ENCODE results near the gene C8G. TPM values are rescaled to one million over a fixed set of nuclear protein-coding genes. Genes with fewer than 3 reads are reported as not detected.

The C8G gene
- total RNA-seq, 1 donor from 2014 or later = 1.7 TPM

- TF ChIP-seq CTCF (IDR thresholded peaks at IDR 0.05) = no peak
- H3K27ac Mint-ChIP-seq (ENCODE audit: unreplicated experiment) = no peak overlapping the region
- H3K36me3 Mint-ChIP-seq (ENCODE audit: unreplicated experiment) = no peaks in the 10 kb centered on the region
- no peaks in the 10 kb centered on the region for H3K27me3 Mint-ChIP-seq (ENCODE audit: unreplicated experiment)
- H3K4me3 Mint-ChIP-seq (ENCODE audit: unreplicated experiment) = peak overlapping the region; percentile 38
- DNase-seq (ENCODE audit: extremely low spot score, unreplicated experiment) = no peak
- peaks cover 4% of the 10 kb centered on the region for H3K4me1 Mint-ChIP-seq (ENCODE audit: unreplicated experiment)
- no peaks in the 10 kb centered on the region for H3K9me3 Mint-ChIP-seq (ENCODE audit: unreplicated experiment)
These were observed 33.2 kb downstream of the C8G start for GRCh38 chr9:136978073-136978864.

DNA sequence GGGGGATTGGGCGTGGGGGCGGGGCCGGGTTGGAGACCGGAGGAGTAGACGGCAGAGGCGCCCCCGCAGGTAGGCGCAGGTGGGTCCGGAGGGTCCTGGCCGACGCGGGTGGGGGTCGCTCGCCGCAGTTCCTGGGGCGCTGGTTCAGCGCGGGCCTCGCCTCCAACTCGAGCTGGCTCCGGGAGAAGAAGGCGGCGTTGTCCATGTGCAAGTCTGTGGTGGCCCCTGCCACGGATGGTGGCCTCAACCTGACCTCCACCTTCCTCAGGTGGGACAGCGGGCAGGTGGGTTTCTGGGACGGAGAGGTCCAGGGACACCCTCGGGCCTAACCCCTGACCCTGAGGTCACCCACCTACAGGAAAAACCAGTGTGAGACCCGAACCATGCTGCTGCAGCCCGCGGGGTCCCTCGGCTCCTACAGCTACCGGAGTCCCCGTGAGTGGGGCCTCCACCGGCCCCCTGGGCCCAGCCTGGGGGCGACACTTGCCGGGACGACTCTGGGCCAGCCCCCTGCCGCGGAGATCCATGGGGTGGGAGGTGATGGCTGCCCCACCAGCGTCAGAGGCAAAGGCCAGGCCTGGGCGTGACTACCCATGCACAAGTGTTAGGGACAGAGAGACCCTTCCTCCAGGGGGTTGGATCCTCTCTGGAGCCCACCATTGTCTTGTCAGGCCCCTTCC, 34.0 kb downstream of the C8G start:
- H3K27me3 Mint-ChIP-seq (ENCODE audit: unreplicated experiment) = no peaks in the 10 kb centered on the region
- H3K4me3 Mint-ChIP-seq (ENCODE audit: unreplicated experiment) = no peak overlapping the region
- no peaks in the 10 kb centered on the region for H3K36me3 Mint-ChIP-seq (ENCODE audit: unreplicated experiment)
- no peak for DNase-seq (ENCODE audit: extremely low spot score, unreplicated experiment)
- H3K27ac Mint-ChIP-seq (ENCODE audit: unreplicated experiment) = no peak overlapping the region
- no peak for TF ChIP-seq CTCF (IDR thresholded peaks at IDR 0.05)
- peaks cover 4% of the 10 kb centered on the region for H3K4me1 Mint-ChIP-seq (ENCODE audit: unreplicated experiment)
- no peaks in the 10 kb centered on the region for H3K9me3 Mint-ChIP-seq (ENCODE audit: unreplicated experiment)

GRCh38 chr9:136979769-136980587, 34.9 kb downstream of the C8G start:
- no peak for DNase-seq (ENCODE audit: extremely low spot score, unreplicated experiment)
- Mint-ChIP-seq H3K27me3 (ENCODE audit: unreplicated experiment) (no peaks in the 10 kb centered on the region), H3K4me1 (ENCODE audit: unreplicated experiment) (peaks cover 4% of the 10 kb centered on the region), H3K27ac (ENCODE audit: unreplicated experiment) (no peak overlapping the region), H3K36me3 (ENCODE audit: unreplicated experiment) (no peaks in the 10 kb centered on the region), H3K9me3 (ENCODE audit: unreplicated experiment) (no peaks in the 10 kb centered on the region), H3K4me3 (ENCODE audit: unreplicated experiment) (peak overlapping the region; percentile 22)
- no peak for TF ChIP-seq CTCF (IDR thresholded peaks at IDR 0.05)

- no peak for DNase-seq (ENCODE audit: extremely low spot score, unreplicated experiment)
- no peak overlapping the region for H3K27ac Mint-ChIP-seq (ENCODE audit: unreplicated experiment)
These were observed 35.8 kb downstream of the C8G start for GRCh38 chr9:136980669-136981478.

More at GRCh38 chr9:136980669-136981478, 35.8 kb downstream of the C8G start:
- no peaks in the 10 kb centered on the region for H3K27me3 Mint-ChIP-seq (ENCODE audit: unreplicated experiment)
- no peaks in the 10 kb centered on the region for H3K36me3 Mint-ChIP-seq (ENCODE audit: unreplicated experiment)
- H3K9me3 Mint-ChIP-seq (ENCODE audit: unreplicated experiment) = no peaks in the 10 kb centered on the region
- H3K4me1 Mint-ChIP-seq (ENCODE audit: unreplicated experiment) = no peaks in the 10 kb centered on the region
- TF ChIP-seq CTCF (IDR thresholded peaks at IDR 0.05) = no peak
- no peak overlapping the region for H3K4me3 Mint-ChIP-seq (ENCODE audit: unreplicated experiment)

Data from osteocyte (in vitro differentiated cells).